Fibroblast of lung (primary cell): ENCODE measurements around the gene AR. TPM values are rescaled to one million over a fixed set of nuclear protein-coding genes. Genes with fewer than 3 reads are reported as not detected.

ENCODE experiments used
- DNase-seq, 2 donors: peaks; one replicate each; pipeline versions ENCODE4 v3.0.0 to v3.0.0-alpha.2; 2010; ENCODE audit warnings: low read depth in 2 of 2
- H2AFZ ChIP-seq: 2 replicates; pipeline ENCODE4 v1.5.1; 2012; ENCODE audit warnings: low read length, control low read depth, inconsistent platforms
- H3K27ac ChIP-seq: 2 replicates; pipeline ENCODE4 v1.5.1; 2011; ENCODE audit warnings: low read length, control low read depth; ENCODE audit not compliant: insufficient read depth
- H3K27me3 ChIP-seq: 2 replicates; pipeline ENCODE4 v1.5.1; 2011; ENCODE audit warnings: mild to moderate bottlenecking, low read length; ENCODE audit not compliant: control insufficient read depth, insufficient read depth
- H3K36me3 ChIP-seq: 2 replicates; pipeline ENCODE4 v1.5.1; 2011; ENCODE audit warnings: low read length; ENCODE audit not compliant: control insufficient read depth, insufficient read depth
- H3K4me1 ChIP-seq: 2 replicates; pipeline ENCODE4 v1.5.1; 2011; ENCODE audit warnings: low read length; ENCODE audit not compliant: control insufficient read depth, insufficient read depth; ENCODE audit errors: extremely low read depth
- H3K4me2 ChIP-seq: 2 replicates; pipeline ENCODE4 v1.5.1; 2011; ENCODE audit warnings: low read length, control low read depth; ENCODE audit not compliant: insufficient read depth; ENCODE audit errors: extremely low read depth
- H3K4me3 ChIP-seq, 4 experiments: fragments of 200-600 bp in 1 of 4; sonication (generic) in 1 of 4; replicated peaks in 1 of 4; 2 replicates each; pipeline ENCODE4 v1.5.1; 2011 to 2016; ENCODE audit warnings: low read length in 4 of 4, low read depth in 3 of 4, mild to moderate bottlenecking in 3 of 4, control low read depth in 2 of 4, inconsistent platforms in 1 of 4, mixed read lengths in 1 of 4; ENCODE audit not compliant: insufficient read depth in 1 of 4; ENCODE audit errors: control extremely low read depth in 1 of 4
- H3K79me2 ChIP-seq: 2 replicates; pipeline ENCODE4 v1.5.1; 2012; ENCODE audit warnings: mild to moderate bottlenecking, low read length, inconsistent platforms; ENCODE audit not compliant: control insufficient read depth, insufficient read depth
- H3K9ac ChIP-seq: 2 replicates; pipeline ENCODE4 v1.5.1; 2011; ENCODE audit warnings: mild to moderate bottlenecking, low read length, control low read depth; ENCODE audit not compliant: insufficient read depth
- H3K9me3 ChIP-seq: 2 replicates; pipeline ENCODE4 v1.5.1; 2012; ENCODE audit warnings: low read depth, low read length; ENCODE audit not compliant: control insufficient read depth, insufficient read depth
- H4K20me1 ChIP-seq: 2 replicates; pipeline ENCODE4 v1.5.1; 2011; ENCODE audit warnings: low read length; ENCODE audit not compliant: control insufficient read depth, insufficient read depth; ENCODE audit errors: extremely low read depth
- EZH2 ChIP-seq: IDR thresholded peaks from 2 replicates; pipeline ENCODE4 v1.5.1; 2012; ENCODE audit warnings: low read length, control low read depth, mild to moderate bottlenecking; ENCODE audit errors: missing control alignments
- polyA plus RNA-seq, 2 donors: library from polyadenylated mRNA; depleted of rRNA in 1 of 2; stranded (reverse) in 1 of 2; unstranded in 1 of 2; fragments of >200 nt; gene quantifications; 2 replicates each; pipeline ENCODE4 v1.2.1, GENCODE V29; 2011 to 2012; ENCODE audit warnings: missing spikeins in 1 of 2
- total RNA-seq: library from RNA; depleted of rRNA; stranded (reverse); fragments of >200 nt; gene quantifications from 2 replicates; pipeline ENCODE4 v1.2.1, GENCODE V29; 2014
- TF ChIP-seq, protein P1 (sequence below), 2 donors: IDR thresholded peaks in 1 of 2; conservative IDR thresholded peaks in 1 of 2; 1 replicate in 1 of 2; 2 replicates in 1 of 2; pipeline ENCODE4 v1.5.1; 2011 to 2012; ENCODE audit warnings: low read length in 2 of 2, control low read depth in 1 of 2, inconsistent platforms in 1 of 2, low read depth in 1 of 2, mild to moderate bottlenecking in 1 of 2

Gene AR
- total and polyA plus RNA-seq, 2 donors (not counting 1 experiment from before 2014, with no cell fraction given), result 10.8 to 15.0 TPM

DNA sequence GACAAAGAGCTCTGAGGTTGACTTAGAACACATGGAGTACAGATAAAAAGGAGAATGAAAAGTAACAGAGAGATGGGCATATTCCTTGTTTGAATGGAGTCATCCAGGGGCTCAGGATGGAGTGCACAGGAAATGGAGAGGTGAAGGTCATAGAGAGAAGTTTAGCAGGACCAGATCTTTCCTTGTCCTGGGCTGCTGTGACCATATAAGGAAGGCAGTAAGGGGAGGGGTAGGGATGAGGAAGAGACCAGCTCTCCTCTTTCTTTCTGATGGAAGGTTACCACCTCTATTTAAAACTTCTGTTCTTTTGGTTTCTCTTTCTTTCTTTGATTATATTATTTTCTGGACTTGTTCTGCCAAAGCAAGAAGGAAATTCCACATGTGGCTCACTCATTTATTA is 27.0 kb downstream of the AR start:
- DNase-seq, result no peak
- peak overlapping the region in 1 of 4 experiments; percentile 10 for H3K4me3 ChIP-seq
- H3K27ac ChIP-seq, result no peak overlapping the region
- H2AFZ ChIP-seq, result no peak overlapping the region
- no peaks in the 10 kb centered on the region for H3K36me3 ChIP-seq
- no peaks in the 10 kb centered on the region for H3K9me3 ChIP-seq
- no peaks in the 10 kb centered on the region for H3K4me1 ChIP-seq
- no peaks in the 10 kb centered on the region for H4K20me1 ChIP-seq
- no peaks in the 10 kb centered on the region for H3K27me3 ChIP-seq
- no peak for TF ChIP-seq EZH2
- TF ChIP-seq, protein P1, sequence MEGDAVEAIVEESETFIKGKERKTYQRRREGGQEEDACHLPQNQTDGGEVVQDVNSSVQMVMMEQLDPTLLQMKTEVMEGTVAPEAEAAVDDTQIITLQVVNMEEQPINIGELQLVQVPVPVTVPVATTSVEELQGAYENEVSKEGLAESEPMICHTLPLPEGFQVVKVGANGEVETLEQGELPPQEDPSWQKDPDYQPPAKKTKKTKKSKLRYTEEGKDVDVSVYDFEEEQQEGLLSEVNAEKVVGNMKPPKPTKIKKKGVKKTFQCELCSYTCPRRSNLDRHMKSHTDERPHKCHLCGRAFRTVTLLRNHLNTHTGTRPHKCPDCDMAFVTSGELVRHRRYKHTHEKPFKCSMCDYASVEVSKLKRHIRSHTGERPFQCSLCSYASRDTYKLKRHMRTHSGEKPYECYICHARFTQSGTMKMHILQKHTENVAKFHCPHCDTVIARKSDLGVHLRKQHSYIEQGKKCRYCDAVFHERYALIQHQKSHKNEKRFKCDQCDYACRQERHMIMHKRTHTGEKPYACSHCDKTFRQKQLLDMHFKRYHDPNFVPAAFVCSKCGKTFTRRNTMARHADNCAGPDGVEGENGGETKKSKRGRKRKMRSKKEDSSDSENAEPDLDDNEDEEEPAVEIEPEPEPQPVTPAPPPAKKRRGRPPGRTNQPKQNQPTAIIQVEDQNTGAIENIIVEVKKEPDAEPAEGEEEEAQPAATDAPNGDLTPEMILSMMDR (conservative IDR thresholded peaks at IDR 0.05 in 1 of 2, IDR thresholded peaks at IDR 0.05 in 1 of 2; ENCODE audit: low read depth in 1 of 2, low read length in 2 of 2), result no peak
- no peak overlapping the region for H3K4me2 ChIP-seq
- no peaks in the 10 kb centered on the region for H3K79me2 ChIP-seq
- no peak overlapping the region for H3K9ac ChIP-seq

DNA sequence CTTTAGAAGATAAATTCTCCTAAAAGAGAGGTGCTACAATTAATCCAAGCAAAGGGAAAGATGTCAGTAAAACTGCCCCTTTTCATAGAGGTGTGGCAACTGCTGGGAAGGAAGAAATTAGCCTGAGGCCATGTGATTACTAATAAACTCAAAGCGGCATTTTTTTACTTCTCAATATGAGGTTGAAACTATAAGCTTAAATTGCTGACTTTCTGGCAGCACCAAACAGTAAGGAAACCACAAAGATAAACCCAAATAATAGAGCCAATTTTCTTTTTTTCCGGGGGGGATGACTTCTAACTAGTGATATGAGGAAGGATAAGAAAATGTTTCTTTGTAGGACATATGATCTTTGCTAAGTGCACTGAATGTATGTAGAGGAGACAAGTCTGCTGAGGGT is 30.9 kb downstream of the AR start:
- Histone ChIP-seq H2AFZ (no peak overlapping the region), H3K9ac (no peak overlapping the region), H3K36me3 (no peaks in the 10 kb centered on the region), H3K4me3 (no peak overlapping the region), H3K4me1 (no peaks in the 10 kb centered on the region), H4K20me1 (no peaks in the 10 kb centered on the region), H3K27ac (no peak overlapping the region), H3K9me3 (no peaks in the 10 kb centered on the region), H3K27me3 (no peaks in the 10 kb centered on the region), H3K4me2 (no peak overlapping the region), H3K79me2 (no peaks in the 10 kb centered on the region)
- peak in 1 of 2 donors; percentile 40 for DNase-seq
- no peak for TF ChIP-seq EZH2
- TF ChIP-seq, protein P1 (conservative IDR thresholded peaks at IDR 0.05 in 1 of 2, IDR thresholded peaks at IDR 0.05 in 1 of 2; ENCODE audit: low read depth in 1 of 2, low read length in 2 of 2), result no peak

DNA sequence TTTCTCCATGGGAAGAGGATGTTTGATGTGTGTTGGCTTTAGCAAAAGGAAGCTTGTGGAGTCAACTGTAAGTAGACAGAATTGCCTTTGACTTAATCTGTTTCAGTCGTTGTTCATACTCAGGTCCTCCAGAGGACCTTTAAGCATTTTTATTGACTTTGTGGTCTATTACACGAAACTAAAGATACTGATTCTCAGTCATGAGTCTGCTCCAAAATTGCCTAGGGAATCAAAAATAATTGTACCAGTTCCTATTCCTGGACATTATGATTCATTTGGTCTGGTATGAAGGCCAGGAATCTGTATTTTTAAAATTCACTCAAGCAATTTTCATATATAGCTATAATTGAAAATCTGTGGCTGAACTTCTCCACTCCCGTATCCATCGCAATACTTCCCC is 38.6 kb downstream of the AR start:
- no peaks in the 10 kb centered on the region for H4K20me1 ChIP-seq
- DNase-seq, result no peak
- H3K79me2 ChIP-seq, result no peaks in the 10 kb centered on the region
- no peak overlapping the region for H3K4me3 ChIP-seq
- no peak for TF ChIP-seq EZH2
- TF ChIP-seq, protein P1 (conservative IDR thresholded peaks at IDR 0.05 in 1 of 2, IDR thresholded peaks at IDR 0.05 in 1 of 2; ENCODE audit: low read depth in 1 of 2, low read length in 2 of 2), result no peak
- no peaks in the 10 kb centered on the region for H3K4me1 ChIP-seq
- no peaks in the 10 kb centered on the region for H3K36me3 ChIP-seq
- H2AFZ ChIP-seq, result no peak overlapping the region
- H3K27ac ChIP-seq, result no peak overlapping the region
- no peaks in the 10 kb centered on the region for H3K9me3 ChIP-seq
- no peaks in the 10 kb centered on the region for H3K27me3 ChIP-seq
- no peak overlapping the region for H3K4me2 ChIP-seq
- no peak overlapping the region for H3K9ac ChIP-seq
